GM18519 (cell line): ENCODE measurements around the gene OLFML3.
"Not testable (repeated sequence)": the region's sequence is repeated elsewhere in the genome, so short reads cannot be mapped to it uniquely, and the experiment has no call there.

ENCODE experiments used
- ATAC-seq: cut with Tn5 transposase; IDR thresholded peaks from one replicate; pipeline ENCODE4 v1.9.1; 2021; ENCODE audit warnings: mild to moderate bottlenecking, moderate library complexity; ENCODE audit not compliant: unreplicated experiment, low FRiP score

OLFML3 gene

DNA sequence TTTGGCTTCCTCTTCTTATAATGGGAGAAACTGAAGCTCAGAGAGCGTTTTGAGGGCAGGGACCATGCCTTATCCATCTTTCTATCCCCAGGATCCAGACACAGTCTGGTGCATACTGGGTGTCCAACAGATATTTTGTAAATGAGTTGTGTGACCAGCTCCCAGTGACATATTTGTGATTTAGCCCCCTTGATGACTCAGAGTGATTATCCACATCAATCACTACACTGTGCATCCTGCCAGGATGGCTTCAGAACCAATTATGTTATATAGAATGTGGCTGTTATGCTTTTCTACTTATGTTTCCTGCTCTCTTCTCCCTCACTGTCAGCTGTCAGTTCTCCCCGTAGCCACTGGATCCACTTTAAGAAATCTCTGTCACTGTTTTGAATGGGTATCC is 11.3 kb downstream of the OLFML3 start:
- ATAC-seq, result no peak

DNA sequence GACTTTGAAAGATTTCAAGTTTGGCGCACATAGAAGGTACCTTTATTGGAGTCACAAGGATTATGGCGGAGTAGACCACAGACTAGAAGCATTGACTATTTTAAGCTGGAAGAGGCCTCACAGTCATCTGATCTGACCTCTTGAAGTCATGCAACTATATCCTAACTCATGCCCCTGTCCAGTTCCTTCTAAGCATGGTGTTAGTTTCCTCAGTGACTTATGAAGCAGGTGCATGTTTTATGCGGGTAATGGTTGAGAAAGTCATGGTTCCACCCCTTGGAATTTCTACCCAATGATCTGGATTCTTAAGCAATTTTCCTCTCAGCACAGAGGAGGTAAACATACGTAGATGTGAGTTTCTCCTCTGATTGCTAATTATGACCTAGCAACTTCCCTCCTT is 11.7 kb downstream of the OLFML3 start:
- no peak for ATAC-seq

DNA sequence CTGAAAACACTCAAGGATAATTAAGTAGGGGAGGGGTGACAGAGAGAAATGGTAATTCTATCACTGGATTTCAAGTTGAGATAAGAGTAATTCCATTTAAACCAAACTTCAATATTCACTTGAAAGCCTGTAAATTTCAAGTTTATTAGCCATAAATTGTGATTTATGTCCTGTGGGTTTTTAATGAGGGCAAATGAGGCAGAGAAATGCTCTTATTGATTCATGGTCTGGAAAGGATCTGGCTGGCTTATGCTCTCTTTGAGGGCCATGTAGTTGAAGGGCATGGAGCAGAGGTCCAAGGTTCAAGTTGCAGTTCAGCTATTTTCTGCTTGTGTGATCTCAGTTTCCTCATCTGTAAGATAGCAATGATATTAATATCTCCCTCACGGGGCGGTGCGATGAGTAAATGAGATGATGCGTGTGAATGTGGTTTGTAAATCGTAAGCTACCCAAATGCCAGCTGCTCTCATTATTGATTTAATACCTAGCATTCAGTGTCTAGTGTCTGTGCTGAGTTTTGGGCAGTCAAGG is 12.3 kb downstream of the OLFML3 start:
- no peak for ATAC-seq

DNA sequence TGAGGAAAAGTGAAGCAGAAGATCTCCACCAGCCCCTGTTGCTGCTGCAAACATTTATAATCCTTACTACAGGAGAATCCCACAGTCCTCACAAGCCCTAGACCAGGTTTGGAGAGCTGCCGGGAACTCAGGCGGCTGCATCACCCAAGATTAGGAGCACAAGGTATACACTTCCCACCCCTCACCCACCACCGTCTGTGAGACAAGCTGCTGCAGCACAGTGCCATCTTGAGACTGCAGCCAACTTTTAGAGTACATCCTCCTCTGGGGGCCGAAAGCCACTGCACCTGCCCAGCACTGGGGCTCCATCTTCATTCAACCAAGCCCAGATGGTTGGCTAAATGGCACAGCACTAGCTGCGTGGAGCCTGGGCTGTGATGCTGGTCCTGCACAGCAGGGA is 13.8 kb downstream of the OLFML3 start:
- ATAC-seq, result no peak

DNA sequence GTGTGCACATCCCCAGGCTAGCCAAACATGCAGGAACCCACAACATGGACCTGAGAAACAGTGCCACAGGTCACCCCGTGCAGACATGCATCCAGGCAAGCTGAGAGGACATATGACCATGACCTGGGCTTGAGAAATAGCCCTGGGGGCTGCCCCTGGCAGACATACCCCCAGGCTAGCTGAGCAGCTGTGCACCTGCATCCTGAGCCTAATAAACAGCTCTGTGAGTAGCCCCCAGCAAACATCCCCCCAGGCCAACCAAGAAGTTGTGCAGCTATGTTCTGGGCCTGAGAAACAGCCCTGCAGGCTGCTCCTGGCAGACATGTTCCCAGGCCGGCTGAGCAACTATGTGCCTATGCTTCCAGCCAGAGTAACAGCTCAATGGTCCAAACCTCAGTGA is 14.5 kb downstream of the OLFML3 start:
- ATAC-seq, result no peak

DNA sequence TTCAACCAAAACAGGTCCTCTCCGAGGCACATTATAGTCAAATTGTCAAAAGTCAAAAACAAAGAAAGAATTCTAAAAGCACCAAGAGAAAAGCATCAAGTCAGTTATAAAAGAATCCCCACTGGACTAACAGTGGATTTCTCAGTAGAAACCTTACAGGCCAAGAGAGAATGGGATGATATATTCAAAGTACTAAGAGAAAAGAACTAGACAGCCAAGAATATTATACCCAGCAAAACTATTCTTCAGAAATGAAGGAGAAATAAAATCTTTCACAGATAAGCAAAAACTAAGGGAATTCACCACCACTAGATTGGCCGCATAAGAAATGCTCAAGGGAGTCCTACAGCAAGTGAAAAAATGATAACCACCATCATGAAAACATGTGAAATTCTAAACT is 16.1 kb downstream of the OLFML3 start:
- no peak for ATAC-seq

DNA sequence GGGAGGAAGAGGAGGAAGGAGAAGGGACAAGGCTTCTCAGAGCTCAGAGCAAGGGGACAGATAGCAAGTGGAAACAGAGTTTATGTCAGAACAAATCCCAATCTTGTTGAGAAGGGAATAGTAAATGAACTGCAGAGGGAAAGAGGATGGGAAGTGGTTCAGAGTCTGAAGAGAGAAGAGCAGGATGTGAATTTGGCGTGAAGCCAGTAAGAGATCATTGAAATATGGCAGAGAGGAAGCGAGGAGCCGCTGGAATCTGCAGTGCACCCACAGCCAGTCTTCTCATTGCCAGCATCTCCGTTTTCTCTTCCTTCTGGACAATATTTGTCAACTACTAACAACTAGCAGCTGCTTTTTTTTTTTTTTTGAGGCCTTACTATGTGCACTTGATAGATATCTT is 19.1 kb downstream of the OLFML3 start:
- no peak for ATAC-seq

DNA sequence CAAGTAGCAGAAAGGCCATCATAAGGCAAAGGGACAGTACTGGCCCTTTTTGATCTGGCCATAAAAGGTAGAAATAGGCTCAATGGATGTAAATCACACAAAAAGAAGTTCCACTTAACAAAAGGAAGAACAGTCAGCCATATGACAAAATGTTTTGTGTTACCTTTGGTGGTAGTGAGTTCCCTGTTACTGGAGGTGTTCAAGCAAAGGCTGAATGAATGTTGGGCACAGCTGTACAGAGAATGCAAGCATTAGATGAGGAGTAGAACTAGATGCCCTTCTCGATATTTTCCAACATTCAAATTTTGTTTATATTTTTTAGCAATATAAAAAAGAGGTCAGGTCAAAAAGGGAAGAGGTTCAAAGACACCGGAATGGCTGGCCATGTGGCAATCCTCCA is 20.0 kb downstream of the OLFML3 start:
- no peak for ATAC-seq

DNA sequence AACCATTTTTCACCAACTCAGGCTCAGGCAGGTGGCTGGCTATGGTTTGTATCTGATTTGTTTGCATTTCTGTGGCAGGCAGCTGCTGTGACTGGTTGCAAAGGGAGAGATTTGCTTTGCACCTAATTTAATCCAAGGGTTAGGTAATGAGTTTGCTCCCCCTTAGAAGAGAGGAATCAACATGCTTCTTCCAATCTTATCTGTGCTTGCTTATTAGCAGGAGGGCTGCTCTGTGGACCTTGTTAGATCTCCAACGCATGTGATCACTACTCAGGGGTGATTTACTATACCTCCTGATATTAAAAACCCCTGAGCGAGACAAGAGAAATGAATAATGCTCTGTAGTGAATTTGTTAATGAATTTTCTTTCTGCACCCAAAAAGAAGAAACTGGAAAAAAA is 20.5 kb downstream of the OLFML3 start:
- ATAC-seq, result no peak

DNA sequence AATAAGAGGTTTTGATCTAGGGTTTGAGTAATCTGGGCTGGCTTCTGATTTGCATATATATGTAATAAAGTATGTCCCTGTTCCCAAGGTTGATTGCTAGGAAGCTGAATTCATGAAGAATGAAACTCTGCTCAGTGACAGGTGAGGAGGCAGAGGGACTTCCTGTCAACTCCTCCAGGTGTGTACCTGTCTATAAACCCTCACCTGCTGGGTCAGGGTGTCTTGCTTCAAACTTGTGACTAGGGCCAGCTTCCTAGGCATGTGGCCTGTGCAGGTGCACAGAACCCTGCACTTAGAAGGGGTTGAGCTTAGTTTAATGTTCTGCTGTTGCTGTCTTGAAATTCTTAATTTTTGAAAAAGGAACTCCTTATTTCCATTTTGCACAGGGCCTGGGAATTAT is 21.1 kb downstream of the OLFML3 start:
- no peak for ATAC-seq

DNA sequence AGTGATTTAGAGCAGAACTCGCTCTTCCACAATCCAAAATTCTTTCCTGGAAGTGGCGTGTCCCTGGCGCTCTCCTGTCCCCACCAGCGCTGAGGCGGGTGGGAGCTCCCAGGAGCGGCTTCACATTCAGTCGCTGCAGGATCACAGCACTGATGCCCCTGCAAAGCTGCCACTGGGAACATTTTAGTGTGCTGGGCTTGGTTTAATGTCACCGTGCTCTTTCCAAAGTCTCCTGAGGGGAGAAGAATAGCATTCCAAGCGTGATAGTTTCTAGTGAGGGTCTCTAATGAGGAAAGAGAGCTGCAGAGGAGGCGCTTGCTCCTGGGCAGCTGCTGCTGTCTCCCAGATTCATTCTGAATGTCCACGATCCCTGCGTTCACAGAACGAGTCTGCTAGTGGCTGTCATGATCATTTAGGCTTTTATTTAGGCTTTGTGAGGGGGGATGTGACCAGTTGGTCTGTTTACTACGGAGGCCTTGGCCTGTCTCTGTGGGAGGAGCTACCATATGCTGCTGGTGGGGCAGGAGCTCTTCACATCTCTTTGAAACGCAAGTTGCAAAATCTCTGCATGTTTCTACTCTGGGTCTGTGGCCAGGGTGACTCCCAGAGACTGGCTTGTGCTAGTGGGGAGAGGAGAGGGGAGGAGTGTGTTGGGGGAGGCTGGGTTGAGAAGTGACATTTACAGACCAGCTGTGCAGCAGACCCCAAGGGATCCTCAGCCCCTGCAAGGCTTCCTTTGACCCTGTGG is 23.4 kb downstream of the OLFML3 start:
- ATAC-seq, result no peak

DNA sequence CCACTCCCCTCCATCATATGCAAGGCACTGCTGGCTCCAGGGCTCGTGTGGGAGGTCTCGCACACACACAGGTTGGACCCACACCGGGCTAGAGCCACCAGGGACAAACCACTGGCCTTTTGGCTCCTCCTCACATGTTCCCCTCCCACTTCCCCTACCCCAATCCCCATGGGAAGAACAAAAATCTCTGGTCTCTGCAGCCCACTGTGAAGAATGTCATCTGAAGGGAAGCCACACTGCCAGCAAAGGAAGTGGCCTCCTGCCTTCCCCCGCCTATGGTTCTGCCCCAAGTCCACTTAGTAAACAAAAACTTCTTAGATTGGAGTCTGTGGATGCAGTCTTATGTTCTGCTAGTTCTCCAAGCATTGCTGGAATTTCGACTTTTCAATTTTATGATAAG is 24.2 kb downstream of the OLFML3 start:
- no peak for ATAC-seq

DNA sequence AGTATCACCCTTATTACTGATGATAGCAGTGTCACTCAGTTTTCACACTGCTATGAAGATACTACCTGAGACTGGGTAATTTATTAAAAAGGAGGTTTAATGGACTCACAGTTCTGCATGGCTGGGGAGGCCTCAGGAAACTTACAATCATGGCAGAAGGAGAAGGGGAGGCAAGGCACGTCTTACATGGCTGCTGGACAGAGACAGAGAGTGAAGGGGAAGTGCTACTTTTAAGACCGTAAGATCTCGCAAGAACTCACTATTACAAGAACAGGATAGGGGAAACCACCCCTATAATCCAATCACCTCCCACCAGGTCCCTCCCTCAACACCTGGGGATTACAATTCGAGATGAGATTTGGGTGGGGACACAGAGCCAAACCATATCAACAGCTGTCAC is 27.6 kb downstream of the OLFML3 start:
- not testable (repeated sequence) for ATAC-seq

DNA sequence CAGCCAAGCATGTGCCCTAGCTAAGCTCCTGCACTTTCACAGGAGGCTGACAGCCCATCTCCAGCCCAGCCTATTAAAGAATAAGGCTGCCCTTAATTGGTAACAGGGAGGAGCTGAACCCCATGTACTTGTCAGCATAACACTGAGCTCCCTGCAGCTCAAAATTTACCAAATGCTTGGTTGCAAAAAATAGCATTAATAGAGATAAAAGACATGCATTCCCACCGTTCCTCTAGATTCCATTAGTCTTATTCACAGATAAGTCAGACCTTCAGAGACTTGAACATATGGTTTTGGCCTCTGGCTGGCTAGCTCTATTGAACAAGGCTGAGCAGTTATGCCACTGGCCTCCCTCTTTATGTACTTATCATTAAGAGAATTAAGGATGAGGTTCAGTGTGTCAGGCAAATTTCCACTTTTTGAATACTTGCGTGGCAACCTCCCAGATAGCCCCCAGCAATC is 29.2 kb downstream of the OLFML3 start:
- ATAC-seq, result no peak

DNA sequence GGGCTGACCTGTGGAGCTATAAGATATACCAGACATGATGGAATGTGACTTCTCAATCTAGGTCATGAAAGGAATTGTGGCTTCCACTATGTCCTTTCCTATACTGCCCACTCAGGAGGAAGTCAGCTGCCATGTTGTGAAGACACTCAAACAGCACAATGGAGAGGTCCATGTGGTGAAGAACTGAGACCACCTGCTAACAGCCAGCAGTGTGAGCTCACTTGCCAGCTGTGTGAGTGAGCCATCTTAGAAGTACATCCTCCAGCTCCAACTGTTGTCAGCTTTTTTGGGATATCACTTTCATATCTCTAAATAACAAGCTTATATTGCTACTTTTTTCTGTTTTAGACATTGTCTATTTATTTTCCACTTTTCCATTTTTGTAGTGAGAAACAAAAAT is 29.7 kb downstream of the OLFML3 start:
- no peak for ATAC-seq

DNA sequence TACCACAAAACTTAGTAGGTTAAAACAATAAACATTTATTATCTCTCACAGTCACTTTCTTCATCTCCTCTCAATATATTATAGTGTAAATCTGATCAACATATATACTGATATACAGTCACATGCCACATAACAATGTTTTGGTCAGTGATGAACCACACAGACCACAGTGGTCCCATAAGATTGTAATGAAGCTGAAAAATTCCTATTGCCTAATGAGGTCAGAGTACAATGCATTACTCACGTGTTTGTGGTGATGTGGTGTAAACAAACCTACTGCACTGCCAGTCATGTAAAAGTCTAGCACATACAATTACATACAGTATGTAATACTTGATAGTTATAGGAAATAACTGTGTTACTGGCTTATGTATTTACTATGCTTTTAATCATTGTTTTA is 30.1 kb downstream of the OLFML3 start:
- no peak for ATAC-seq

DNA sequence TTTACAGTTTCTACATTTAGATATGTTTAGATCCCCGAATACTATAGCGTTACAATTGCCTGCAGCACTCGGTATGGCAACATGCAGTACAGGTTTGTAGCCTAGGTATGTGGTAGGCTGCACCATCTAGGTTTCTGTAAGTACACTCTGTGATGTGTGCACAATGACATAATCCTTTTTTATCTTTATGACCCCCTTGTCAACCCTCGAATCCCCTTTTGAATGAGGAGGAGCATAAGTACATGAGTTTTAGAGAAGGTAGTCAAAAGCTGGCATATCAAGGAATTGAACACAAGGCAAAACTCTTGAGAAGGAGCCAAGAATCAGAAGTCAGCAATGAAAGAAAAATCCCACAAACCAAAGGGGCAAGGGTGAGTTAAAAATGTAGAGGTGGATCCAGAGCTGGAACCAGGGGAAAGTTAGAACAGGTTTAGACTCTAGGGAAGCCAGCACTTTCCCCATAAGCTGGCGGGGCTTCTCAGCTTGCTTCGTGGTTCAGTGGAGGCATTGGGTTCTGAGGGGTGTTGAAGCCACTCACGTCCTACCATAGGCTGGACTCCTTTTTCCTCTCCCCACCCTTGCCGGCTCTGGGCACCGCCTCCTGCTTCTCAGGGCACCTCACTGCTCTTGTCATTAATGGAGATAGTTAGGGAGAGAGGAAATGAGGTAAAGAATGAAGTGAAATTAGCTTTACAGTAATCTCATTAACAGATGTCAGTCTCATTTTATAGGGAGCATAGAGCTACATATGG is 31.3 kb downstream of the OLFML3 start:
- ATAC-seq, result no peak

DNA sequence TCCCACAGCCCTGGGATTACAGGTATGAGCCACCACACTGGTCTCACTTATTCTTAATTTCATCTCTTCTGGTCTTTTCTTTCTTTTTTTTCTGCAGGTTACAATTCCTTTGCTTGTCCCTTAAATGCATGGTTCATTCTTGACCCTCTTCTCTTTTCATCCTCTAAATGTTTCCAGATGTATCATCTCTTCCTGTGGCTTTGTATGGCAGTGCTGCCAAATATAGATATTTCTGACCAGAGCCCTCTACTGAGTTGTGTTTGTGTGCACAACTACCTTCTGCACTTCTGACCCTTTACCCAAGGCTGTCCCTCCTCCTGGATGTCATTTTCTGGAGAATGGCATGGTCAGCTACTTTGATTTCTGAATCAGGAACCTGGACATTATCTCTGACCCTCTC is 32.5 kb downstream of the OLFML3 start:
- ATAC-seq, result no peak

DNA sequence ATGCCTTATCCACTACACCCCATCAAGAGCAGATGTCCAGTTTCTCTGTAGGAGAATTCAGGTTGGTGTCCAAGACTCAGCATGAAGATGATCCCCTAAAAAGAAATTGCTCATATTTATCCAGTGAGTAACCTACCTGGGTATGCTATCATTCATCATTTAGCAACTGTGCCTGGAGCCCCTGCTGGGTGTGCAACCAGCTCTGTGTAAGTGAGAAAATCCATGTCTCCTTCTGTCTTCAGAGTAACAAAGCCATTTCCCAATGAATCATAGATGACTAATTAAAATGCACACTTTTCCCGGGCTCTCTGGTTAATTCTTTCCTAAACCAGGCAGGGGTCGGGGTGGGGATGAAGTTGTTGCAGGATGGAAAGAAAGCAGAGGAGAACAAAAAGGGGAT is 35.8 kb downstream of the OLFML3 start:
- ATAC-seq, result no peak

DNA sequence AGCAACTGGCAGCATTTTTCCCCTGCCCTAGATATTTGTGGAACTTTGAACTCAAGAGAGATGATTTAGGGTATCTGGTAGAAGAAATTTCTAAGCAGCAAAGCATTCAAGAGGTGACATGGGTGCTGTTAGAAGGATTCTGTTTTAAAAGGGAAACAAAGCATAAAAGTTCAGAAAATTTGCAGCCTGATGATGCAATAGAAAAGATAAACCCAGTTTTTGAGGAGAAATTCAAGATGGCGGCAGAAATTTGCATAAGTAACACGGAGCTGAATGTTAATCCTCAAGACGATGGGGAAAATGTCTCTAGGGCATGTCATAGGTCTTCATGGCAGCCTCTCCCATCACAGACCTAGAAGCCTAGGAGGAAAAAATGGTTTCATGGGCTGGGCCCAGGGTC is 40.5 kb downstream of the OLFML3 start:
- ATAC-seq, result not testable (repeated sequence)

DNA sequence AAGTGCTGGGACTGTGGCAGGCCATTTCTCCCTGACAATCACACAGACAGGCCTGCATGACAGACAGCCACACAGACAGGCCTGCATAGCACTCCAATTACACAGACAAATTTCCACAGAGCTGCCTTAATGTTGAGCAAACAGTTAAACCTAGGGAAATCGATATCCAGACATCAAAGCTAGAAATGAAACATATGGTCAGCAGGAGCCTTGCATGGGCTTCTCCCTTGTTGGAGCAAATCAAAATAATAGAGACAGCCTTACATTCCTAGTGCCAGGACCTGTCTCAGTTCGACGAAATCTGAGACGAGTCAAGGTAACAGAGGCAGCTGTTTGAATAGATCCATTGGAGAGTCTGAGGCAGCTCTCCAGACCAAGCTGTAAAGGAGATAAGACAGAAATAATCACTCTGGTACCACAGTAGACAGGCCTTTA is 42.4 kb downstream of the OLFML3 start:
- ATAC-seq, result no peak

DNA sequence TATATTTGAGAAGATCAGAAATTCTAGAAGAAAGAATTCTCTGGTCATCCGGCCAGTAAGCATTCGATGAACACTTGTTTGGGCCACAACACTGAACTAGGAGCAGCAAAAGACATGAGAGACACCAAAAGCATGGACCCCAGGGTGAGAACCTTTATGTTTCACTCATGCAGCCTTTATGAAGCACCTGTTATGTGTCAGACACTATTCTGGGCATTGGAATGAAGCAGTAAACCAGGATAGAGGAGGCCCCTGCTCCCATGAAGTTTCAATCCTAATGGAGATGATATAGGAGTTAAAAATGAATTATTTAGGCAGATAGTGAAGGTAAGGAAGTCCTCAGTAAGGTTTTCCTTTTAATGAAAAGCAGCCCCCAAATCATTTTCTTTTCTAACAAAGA is 43.6 kb downstream of the OLFML3 start:
- no peak for ATAC-seq
